ENCODE measurements around the gene LMO2.
"Not testable (repeated sequence)": the region's sequence is repeated elsewhere in the genome, so short reads cannot be mapped to it uniquely, and the experiment has no call there.

LMO2 gene

DNA sequence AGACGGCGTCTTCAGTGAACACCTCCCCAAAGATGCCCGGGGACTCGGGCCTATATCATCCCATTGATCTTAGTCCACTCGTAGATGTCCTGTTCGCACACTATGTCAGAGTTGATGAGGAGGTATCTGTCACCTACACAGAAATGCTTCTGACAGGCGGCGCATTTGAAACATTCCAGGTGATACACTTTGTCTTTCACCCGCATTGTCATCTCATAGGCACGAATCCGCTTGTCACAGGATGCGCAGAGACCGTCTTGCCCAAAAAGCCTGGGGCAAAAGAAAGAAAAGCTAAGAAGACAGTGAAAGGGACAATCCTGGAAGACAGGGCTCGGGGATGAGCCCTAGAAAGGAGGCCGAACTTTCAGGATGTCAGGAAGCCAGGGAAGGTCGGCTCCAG, 32.6 kb downstream of the LMO2 start:
- no peak for DNase-seq

DNA sequence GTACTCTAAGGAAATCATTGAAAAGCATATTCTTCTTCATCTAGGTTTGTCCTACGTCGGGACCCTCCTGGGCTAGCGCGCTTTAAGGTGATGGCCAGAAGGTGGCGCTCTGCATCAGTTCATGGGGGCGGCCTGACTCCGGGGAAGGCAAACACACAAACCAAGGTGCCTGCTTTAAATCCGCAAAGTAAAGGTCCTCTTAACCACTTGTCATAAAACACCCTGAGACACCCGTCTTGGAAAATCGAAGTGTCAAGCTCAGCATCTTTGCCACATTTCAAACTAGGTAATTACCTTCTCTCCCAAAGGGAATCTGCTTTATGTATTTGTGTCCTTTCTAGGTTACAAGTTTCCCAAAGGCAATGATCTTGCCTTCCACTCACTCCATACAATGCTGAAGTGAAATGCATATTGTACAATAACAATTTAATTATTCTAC, 33.9 kb downstream of the LMO2 start:
- DNase-seq = peak; percentile 80

DNA sequence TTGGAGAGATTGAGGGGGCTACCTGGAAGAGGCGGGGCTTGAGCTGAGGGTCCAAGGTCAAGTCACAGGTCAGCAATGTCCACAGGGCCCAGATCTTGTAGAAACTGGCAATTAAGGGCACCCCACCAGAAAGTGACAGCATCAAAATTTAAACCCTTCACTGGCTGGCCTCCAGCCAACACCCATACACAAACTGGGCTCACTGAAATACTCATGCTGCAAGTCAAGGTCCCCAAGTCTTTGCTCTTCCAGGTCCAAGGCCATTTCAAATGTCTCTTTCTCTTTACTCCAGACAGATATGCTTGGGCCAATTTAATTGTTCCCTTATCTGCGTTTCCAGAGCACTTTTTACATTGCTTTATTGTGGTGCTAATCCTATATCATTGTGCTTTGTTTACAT, 36.4 kb downstream of the LMO2 start:
- DNase-seq = no peak

DNA sequence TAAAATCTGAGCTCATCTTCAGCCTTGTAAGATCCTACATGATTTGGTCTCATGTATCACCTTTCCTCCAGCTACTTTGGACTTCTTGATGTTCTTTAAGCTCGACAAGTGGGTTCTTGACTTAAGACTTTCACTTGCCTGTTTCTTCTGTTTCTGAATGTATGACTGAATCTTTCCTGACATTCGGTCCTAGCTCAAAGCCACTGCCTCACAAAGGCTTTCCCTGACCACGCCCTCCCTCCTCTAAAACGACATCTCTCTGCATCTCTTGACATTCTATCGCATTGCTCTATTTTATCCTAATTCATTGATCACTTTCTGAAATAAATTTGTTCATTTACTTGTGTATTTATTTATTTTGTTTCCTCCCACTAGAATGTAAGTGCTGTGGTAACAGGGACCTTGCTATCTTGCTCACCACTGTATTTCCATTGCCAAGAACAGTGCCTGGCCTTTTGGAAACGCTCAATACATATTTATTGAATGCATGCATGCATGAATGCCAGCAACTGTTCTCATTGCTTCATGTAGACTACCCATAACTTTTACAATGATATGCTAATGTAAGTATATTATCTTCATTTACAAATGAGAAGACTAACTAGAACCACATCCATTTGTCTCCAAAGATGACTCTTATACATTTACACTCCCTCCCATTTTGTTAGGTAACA, 43.0 kb downstream of the LMO2 start:
- DNase-seq = no peak

DNA sequence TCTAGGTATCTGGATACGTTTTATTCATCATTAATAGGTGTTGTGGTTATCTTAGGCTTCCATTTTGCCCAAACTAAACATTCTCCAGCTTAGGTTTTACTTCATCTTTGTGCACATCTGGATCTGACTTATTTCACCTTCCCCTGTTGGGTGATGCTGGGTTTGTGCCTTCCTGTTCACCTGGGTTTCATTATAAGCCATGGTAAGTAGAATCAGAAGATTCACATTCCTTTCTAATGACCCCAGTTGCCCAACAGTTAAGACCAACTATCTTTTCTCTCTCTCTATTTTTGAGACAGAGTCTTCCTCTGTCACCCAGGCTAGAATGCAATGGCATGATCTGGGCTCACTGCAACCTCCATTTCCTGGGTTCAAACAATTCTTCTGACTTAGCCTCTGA, 44.6 kb downstream of the LMO2 start:
- no peak for DNase-seq

DNA sequence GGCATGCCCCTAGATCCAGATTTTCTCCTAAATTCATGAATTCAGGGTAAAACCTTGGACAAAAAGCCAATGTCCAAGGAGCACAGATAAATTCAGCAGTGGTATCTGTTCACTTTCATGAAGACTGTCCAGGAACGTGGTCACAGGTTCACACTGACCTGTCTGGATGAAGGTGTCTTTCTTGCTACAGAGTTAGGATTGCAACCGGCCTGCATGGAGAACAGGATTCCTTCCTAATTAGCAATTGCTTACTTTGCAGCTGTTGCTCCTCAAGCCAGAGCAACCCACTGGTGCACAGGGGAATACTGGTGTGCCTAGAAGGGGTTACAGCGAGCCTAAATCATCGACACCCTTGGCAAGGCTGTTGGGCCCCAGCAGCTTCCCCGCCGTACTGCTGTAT, 47.6 kb downstream of the LMO2 start:
- no peak for DNase-seq

DNA sequence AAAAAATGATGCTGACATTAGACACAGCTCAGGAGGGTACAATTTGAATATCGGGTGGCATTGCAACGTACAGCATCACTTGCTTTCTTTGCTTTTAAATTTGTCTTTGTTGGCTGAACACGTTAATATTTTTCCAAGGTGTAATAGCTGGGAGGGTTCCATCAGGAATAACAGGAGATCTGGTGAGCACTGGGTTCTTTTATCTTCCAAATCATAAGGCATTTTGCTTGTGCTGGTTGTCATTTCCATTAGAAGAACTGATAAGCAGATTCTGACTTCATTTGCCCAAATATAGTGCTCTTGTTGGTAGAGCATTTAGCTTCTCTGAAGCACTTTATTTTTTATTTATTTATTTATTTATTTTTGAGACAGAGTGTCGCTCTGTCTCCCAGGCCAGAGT, 48.9 kb downstream of the LMO2 start:
- DNase-seq = no peak

DNA sequence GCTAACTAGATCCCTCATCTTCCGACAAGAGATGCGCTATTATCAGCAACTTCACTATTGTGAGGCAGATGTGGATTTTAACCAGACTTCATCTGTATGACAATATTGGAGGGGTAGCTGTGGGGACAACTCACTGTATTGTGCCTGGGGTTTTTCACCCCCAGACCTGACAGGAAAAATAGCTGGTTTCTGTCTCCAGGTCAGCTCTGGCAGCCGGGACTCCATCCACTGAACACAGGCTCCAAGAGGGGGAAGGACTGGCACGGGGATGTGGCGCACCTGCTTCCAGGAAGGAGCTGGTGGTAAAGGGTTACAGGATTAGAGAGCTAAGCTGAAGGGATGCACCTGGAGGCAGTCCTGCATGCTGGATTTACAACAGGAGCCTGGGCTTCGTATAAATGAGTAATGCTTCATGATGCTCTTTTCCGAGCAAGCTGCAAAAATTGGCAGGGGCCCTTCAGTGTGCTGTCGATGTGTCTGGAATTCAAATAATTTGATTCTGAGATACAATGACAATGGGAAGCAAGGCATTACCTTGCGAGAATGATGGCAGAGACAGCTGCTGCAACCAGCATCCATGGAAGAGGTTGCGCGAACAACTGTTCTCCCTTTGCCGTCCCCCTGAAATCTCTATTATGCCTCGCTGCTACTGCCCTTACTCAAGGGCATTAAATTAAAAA, 49.5 kb downstream of the LMO2 start:
- DNase-seq = no peak

DNA sequence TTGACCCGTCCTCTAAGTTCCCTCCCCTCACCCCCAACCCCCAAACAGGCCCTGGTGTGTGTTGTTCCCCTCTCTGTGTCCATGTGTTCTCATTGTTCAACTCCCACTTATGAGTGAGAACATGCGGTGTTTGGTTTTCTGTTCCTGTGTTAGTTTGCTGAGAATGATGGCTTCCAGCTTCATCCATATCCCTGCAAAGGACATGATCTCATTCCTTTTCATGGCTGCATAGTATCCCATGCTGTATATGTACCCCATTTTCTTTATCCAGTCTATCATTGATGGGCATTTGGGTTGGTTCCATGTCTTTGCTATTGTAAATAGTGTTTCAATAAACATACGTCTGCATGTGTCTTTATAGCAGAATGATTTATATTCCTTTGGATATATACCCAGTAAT, 53.6 kb downstream of the LMO2 start:
- not testable (repeated sequence) for DNase-seq

DNA sequence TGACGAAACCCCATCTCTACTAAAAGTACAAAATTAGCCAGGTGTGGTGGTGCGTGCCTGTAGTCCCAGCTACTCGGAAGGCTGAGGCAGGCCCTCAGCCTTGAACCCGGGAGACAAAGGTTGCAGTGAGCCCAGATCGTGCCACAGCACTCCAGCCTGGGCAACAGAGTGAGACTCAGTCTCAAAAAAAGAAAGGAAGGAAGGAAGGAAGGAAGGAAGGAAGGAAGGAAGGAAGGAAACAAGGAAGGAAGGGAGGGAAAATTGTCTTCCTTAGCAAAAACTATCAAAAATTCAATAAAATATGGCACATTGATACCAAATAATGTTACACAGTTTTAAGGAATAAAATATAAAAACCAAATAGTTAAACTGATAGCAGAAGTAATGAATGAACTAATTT, 54.5 kb downstream of the LMO2 start:
- DNase-seq = not testable (repeated sequence)

DNA sequence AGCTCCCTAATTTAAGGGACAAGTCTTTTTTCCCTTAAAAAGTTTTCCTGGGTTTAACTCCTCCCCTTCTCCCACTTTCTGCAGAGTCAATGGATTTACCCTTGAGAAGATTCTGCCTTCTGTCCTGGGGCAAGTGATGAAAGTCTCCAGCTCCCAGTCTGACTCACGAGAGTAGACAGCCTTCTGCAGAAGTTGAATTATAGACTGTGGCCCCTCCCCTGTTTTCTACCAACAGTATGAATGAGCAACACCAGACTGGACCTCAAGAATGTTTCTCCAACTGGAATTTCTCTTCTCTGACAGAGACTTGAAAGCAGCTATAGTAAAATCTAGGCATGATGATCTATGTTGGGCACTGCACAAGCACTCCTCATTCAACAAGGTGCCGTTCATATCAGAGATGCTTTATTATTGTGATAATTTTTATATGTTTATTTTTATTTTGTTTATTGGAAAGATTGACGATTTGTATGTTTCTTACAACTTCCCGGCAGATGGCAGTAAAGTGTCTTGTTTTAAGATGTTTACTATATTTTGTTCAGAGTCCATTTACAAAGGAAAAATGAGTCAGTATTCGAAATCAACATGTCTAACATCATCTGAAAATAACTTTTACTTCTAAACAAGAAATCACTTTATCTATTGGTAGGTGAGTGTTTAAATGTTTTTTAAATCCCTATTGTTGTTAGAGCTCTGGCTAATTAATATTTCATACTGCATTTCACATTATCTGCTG, 56.6 kb downstream of the LMO2 start:
- DNase-seq = no peak

DNA sequence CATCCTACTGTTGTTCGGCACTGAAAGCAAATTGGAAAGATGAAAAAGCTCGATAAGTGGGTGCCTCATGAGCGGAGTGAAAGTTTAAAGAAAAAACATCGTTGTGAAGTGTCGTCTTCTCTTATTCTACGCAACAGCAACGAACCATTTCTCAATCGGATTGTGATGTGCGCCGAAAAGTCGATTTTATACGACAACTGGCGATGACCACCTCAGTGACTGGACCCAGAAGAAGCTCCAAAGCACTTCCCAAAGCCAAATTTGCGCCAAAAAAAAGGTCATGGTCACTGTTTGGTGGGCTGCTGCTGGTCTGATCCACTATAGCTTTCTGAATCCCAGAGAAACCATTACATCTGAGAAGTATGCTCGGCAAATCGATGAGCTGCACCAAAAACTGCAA, 59.2 kb downstream of the LMO2 start:
- no peak for DNase-seq

DNA sequence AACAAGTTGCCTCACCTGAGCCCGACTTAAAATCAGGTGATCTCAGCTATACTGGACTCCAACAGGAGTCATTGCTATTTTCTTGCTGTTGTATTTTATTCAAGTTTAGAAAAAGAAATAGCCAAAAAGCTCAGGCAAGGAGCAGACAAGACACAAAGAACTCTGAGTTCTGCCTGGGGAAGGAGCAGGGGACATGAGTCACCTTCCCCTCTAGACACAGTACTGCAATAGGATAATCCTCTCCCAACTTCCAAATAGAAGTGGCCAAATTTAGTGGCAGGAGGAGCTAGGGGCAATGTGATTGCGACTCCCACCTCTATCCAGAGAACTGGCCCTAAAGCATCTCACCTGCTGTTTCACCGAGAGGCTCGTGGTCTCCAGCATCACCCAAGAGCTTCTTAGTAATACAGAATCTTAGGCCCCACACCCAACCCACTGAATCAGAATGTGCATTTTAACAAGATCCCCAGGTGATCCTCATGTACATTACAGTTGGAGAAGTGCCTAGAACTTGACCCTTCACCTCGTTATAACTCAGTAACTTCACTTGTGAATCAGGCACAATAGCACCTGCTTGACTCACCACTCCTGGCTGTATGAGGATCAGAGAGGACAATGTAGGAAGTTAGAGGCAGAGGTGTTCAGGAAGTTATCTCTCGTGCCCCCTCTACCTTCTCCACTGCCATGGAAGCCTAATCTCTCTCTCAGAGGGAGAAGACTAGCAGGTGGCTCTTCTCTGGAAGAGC, 60.8 kb downstream of the LMO2 start:
- DNase-seq = no peak

DNA sequence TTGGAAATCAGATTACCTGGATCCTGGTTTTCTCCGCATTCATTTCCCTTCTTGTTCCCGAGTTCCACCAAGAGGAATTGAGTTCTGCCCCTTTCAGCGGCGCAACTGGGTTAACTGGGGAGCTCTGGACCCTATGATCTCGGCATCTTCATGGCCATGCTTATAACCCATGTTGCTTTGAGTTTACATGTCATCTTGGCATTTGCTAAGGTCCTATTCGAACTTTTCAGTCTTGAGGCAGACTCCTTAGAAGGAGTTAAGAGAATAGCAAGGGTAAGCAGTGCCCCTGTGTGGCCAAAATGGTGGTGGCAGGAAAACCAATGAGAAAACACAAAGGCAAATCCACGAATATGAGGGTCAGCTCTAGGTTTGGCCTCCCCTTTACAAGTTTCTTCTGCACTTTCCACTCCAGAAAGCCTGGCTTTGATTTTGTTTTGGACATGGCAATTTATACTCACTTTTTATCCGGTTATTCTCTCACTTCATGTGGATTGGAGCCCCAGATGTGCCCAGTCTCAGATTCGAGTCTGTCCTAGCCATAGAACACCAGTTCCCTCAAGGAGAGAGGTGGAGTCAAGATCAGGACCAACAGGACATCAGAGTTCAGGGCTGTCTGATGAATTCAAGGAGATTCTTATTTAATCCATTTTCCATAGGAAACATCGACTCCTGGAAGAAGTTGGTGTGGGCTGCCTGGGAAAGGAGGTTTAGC, 62.3 kb downstream of the LMO2 start:
- peak; percentile 78 for DNase-seq

DNA sequence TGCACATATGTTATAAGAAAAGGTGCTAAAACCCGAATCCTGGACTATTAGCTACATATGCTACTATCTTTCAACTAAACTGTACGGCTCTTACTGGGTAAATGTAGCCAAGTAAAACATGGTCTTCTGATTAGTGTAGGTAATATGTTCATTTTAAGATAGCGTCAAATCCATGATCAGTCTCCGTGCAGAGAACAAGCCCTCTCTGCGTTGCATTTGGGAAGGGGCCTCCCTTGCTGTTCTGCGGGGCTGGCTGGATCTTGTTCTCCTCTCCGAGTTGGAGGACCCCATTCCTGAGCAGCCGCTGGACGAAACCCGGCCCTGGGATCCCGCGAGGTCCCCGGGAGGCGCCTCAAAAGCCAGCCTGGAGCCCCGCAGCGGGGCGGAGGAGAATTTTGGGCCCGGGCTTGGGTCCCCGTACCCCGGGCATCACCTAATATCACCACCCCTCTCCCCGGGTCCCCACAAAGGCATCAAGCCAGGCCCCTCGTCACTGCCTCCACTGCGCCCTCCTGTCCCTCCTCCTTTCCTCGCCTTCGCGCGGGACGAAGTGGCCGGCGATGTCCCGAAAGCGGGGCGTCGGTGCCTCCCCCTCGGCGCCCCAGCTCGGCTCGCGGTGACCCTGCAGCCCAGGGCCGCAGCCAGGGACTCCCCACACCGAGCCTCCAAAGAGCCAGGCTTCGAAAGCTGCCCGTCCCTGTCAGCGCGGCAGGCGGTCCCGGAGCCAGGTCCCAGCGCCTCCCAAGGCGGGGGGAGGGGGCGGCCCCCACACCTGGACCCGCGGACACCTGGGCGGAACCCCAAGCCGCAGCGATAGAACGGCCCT, 63.1 kb downstream of the LMO2 start:
- peak; percentile 22 for DNase-seq

DNA sequence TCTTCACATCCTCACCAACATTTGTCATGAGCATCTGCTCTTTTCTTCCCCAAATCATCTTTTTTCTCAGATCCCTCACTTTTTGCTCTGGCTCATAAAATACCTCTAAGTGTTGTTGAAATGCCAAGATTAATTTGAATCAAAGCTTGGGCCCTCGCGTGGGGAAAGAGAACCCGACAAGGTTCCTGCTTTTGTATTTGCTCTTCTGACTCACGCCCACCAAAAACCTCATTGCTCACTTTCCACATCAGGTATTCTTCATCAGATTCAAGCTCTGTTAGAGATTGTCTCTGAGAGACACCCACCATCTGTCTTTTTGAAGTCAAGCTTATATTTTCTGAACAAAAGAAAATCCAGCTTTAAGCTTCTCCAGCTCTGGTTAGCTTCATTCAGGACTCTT, 64.7 kb downstream of the LMO2 start:
- DNase-seq = no peak

DNA sequence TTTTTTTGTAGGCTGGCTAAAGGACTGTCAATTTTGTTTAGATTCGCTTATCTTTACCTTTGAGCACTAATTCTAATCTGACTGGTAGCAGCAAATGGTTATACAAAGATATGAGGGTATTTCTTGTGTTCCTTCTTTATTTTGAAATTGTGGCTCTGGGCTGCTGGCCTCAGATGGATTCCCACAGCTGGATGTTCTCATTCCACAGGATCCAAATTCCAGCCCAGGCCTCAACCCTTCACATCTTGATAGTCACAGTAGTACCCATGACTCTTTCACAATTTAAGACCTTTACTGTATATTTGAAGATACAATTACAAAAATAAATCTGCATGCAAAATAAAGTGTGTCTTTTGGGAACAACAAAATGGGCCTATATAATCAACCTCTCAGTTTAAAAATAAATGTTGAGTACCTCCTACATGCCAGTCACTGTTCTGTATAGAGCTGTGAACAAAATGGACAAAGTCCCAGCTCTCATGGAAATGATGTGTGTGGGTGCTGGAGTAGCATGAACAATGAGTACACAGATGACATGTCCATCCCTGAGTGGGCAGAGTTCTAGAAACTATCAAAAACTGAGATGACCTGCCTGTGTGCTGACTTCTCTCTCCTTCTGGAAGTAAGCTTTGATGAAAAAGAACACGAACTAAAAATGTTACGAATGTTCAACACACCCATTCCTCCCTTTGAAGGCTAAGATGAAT, 65.9 kb downstream of the LMO2 start:
- no peak for DNase-seq

DNA sequence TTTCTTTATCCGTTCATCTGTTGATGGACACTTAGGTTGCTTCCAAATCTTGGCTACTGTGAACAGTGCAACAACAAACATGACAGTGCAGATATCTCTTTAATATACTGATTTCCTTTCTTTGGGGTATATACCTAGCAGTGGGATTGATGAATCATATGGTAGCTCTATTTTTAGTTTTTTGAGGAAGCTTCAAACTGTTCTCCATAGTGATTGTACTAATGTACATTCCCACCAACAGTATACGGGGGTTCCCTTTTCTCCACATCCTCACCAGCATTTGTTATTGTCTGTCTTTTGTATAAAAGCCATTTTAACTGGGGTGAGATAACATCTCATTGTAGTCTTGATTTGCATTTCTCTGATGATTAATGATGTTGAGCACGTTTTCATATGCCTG, 68.9 kb downstream of the LMO2 start:
- not testable (repeated sequence) for DNase-seq

DNA sequence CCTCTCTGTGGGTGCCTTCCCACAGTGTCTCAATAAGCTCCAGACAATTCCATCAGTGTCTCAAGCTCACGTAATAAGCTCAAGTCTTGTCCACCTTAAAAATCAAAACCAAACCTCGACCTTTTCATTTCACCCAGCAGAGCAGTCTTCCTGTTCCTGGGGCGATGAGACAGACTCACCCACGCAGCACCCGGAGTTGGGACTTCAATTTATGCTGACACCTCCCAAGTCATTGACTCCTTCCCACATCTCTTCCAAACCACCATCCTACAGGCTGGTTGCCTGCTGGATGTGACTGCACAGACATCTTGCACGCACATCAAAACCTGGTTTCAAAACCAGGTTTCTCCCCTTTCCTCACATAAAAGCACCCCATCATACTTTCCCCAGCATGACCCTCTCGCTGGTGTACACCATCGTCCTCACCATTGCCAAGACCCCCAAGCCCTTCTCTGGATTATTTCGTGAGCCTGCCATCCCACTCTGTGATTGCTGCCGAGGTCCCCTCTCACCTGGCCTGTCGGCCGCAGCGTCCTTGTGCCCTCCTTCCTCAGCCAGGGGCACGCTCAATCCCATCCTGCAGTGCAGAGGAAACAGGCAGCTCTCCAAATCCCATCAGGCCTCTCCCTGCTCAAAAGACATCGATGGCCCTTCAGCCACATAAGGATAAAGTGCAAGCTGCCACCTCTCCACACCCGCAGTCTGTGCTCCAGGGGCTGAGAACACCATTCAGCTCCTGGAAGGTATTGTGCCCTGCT, 72.4 kb downstream of the LMO2 start:
- DNase-seq = no peak
